Measurements from ENCODE around the gene SDHAF4.

The SDHAF4 gene

DNA sequence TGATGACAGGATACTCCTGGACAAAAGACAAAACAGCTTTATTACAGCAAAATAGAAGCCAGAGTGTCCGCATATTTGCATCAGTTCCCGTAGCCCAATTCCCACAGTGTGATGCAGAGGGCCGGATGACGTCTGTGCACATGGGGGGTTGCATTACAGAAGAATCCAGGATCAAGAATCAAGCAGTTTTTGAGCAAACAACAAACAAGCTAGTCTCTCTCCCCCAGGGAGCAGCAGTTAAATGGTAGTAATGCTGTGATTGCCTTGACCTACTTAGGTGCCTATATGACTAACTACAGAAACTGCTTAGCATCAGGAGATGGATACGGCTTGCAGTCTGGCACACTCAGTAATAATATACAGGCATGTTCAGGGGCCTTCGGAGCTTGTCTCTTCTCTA lies 3.2 kb upstream of the SDHAF4 start:
- peaks cover 12% of the 10 kb centered on the region for H3K36me3 ChIP-seq (ENCODE audit: low read length)
- no peaks in the 10 kb centered on the region for H3K27me3 ChIP-seq (ENCODE audit: low read length)
- no peaks in the 10 kb centered on the region; the same call in 1 of the 2 replicates for H4K20me1 ChIP-seq (ENCODE audit: low read depth, low read length)
- no peaks in the 10 kb centered on the region for H3K9me2 ChIP-seq (replicated peaks; ENCODE audit: insufficient read depth, low read length)
- H3K4me3 ChIP-seq (ENCODE audit: insufficient read depth, low read length, poor library complexity, severe bottlenecking): no peak overlapping the region
- no peak for TF ChIP-seq EZH2phosphoT487 (conservative IDR thresholded peaks at IDR 0.05; ENCODE audit: low read length)
- TF ChIP-seq, protein P1, sequence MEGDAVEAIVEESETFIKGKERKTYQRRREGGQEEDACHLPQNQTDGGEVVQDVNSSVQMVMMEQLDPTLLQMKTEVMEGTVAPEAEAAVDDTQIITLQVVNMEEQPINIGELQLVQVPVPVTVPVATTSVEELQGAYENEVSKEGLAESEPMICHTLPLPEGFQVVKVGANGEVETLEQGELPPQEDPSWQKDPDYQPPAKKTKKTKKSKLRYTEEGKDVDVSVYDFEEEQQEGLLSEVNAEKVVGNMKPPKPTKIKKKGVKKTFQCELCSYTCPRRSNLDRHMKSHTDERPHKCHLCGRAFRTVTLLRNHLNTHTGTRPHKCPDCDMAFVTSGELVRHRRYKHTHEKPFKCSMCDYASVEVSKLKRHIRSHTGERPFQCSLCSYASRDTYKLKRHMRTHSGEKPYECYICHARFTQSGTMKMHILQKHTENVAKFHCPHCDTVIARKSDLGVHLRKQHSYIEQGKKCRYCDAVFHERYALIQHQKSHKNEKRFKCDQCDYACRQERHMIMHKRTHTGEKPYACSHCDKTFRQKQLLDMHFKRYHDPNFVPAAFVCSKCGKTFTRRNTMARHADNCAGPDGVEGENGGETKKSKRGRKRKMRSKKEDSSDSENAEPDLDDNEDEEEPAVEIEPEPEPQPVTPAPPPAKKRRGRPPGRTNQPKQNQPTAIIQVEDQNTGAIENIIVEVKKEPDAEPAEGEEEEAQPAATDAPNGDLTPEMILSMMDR (IDR thresholded peaks at IDR 0.05; ENCODE audit: insufficient read depth, low read length, poor library complexity, severe bottlenecking): no peak
- no peak overlapping the region for H3K27ac ChIP-seq (ENCODE audit: low read depth, low read length)
- no peak overlapping the region for H3K4me2 ChIP-seq (ENCODE audit: low read depth, low read length, poor library complexity, severe bottlenecking)
- H3F3A ChIP-seq (ENCODE audit: insufficient read depth): 0 out of 2 replicates have a peak, but pooled peaks cover 5% of the 10 kb centered on the region
- peaks cover 7% of the 10 kb centered on the region for H3K79me2 ChIP-seq (ENCODE audit: insufficient read depth, low read length)
- no peaks in the 10 kb centered on the region for H3K9me3 ChIP-seq (ENCODE audit: insufficient read depth, low read length)
- H3K9ac ChIP-seq (ENCODE audit: low read length): no peak overlapping the region
- no peak overlapping the region for H2AFZ ChIP-seq (ENCODE audit: low read depth, low read length, severe bottlenecking)

DNA sequence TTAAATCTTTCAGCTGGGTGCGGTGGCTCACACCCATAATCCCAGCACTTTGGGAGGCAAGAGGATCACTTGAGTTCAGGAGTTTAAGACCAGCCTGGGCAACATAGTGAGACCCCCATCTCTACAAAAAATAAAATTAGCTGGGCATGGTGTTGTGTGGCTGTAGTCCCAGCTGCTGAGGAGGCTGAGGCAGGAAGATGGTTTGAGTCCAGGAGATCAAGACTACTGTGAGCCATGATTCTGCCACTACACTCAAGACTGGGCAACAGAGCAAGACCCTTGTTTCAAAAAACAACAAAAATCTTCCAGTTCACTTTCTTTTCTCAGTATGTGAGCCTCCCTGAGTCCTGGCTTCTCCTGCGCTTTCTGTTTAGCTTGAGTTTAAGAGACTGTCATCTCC lies 7.9 kb downstream of the SDHAF4 start:
- peaks cover 2% of the 10 kb centered on the region; the same call in 1 of the 2 replicates for H3F3A ChIP-seq (ENCODE audit: insufficient read depth)
- no peak overlapping the region for H2AFZ ChIP-seq (ENCODE audit: low read depth, low read length, severe bottlenecking)
- no peaks in the 10 kb centered on the region for H3K9me2 ChIP-seq (replicated peaks; ENCODE audit: insufficient read depth, low read length)
- H3K36me3 ChIP-seq (ENCODE audit: low read length): peaks cover 4% of the 10 kb centered on the region; the same call in 1 of the 2 replicates
- no peak for TF ChIP-seq EZH2phosphoT487 (conservative IDR thresholded peaks at IDR 0.05; ENCODE audit: low read length)
- TF ChIP-seq, protein P1 (IDR thresholded peaks at IDR 0.05; ENCODE audit: insufficient read depth, low read length, poor library complexity, severe bottlenecking): no peak
- H3K79me2 ChIP-seq (ENCODE audit: insufficient read depth, low read length): no peaks in the 10 kb centered on the region
- no peaks in the 10 kb centered on the region for H3K9me3 ChIP-seq (ENCODE audit: insufficient read depth, low read length)
- H3K4me2 ChIP-seq (ENCODE audit: low read depth, low read length, poor library complexity, severe bottlenecking): no peak overlapping the region
- no peaks in the 10 kb centered on the region for H4K20me1 ChIP-seq (ENCODE audit: low read depth, low read length)
- no peak overlapping the region for H3K9ac ChIP-seq (ENCODE audit: low read length)
- H3K27ac ChIP-seq (ENCODE audit: low read depth, low read length): no peak overlapping the region
- no peaks in the 10 kb centered on the region for H3K27me3 ChIP-seq (ENCODE audit: low read length)
- no peak overlapping the region for H3K4me3 ChIP-seq (ENCODE audit: insufficient read depth, low read length, poor library complexity, severe bottlenecking)

DNA sequence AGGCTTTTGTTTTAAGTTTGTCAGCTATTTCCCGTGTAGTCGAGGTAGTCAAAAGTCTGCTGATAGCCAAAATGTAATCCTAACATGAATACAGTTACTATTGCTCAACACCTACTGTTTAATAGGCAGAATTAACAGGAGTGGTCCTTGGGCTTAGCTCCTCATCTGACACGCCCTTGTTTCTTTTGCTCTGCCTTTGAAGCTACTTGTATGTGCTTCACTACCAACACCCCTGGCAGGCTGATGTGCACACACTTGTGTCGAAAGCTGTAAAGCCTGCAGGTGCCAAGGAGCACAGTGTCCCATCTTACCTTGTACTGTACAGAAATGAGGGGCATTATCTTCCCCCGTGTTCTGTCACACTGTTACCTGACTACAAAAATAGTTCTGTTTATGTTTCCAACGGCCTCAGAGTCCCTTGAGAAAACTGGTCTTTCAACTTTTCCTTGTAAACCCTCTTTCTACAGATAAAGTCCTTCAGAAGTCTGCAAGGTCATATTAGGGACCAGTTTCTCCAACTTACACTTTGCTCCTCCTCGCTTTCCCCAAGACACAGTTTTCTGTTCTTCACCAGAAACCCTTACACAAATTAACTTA lies 9.3 kb downstream of the SDHAF4 start:
- H3K27ac ChIP-seq (ENCODE audit: low read depth, low read length): no peak overlapping the region
- no peaks in the 10 kb centered on the region for H3K79me2 ChIP-seq (ENCODE audit: insufficient read depth, low read length)
- no peak overlapping the region for H3K4me2 ChIP-seq (ENCODE audit: low read depth, low read length, poor library complexity, severe bottlenecking)
- H4K20me1 ChIP-seq (ENCODE audit: low read depth, low read length): no peaks in the 10 kb centered on the region
- no peak overlapping the region for H2AFZ ChIP-seq (ENCODE audit: low read depth, low read length, severe bottlenecking)
- H3K36me3 ChIP-seq (ENCODE audit: low read length): peaks cover 4% of the 10 kb centered on the region; the same call in 1 of the 2 replicates
- no peak overlapping the region for H3K4me3 ChIP-seq (ENCODE audit: insufficient read depth, low read length, poor library complexity, severe bottlenecking)
- H3K9me3 ChIP-seq (ENCODE audit: insufficient read depth, low read length): no peaks in the 10 kb centered on the region
- no peak overlapping the region for H3K9ac ChIP-seq (ENCODE audit: low read length)
- TF ChIP-seq, protein P1 (IDR thresholded peaks at IDR 0.05; ENCODE audit: insufficient read depth, low read length, poor library complexity, severe bottlenecking): no peak
- no peak for TF ChIP-seq EZH2phosphoT487 (conservative IDR thresholded peaks at IDR 0.05; ENCODE audit: low read length)
- H3K27me3 ChIP-seq (ENCODE audit: low read length): no peaks in the 10 kb centered on the region
- no peaks in the 10 kb centered on the region for H3F3A ChIP-seq (ENCODE audit: insufficient read depth)
- H3K9me2 ChIP-seq (replicated peaks; ENCODE audit: insufficient read depth, low read length): no peaks in the 10 kb centered on the region

Measured in SU-DHL-6 (cell line).